Measurements from ENCODE around the gene P3R3URF.

The P3R3URF gene

DNA sequence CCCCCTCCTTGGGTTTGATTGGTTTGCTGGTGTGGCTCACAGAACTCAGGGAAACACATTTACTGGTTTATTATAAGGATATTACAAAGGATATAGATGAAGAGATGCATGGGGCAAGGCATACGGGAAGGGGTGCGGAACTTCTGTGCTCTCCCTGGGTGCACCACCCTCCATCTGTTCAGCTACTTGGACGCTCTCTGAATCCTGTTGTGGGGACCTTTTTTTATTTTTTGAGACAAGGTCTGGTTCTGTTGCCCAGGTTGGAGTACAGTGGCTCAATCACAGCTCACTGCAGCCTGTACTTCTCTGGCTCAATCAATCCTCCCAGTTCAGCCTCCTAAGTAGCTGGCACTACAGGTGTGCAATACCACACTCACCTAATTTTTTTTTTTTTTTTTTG, 34.3 kb upstream of the P3R3URF start:
- peaks cover 8% of the 10 kb centered on the region for H3K4me1 ChIP-seq (ENCODE audit: control insufficient read depth, insufficient read depth, low read length, poor library complexity, severe bottlenecking)
- WGBS, 2 experiments (ENCODE audit: insufficient coverage in 2 of 2): 100% methylated on average over 1 of the region's 3 CpGs; no CpG with 5 or more reads in 1 of the 2 experiments
- peaks cover 3% of the 10 kb centered on the region for H3K36me3 ChIP-seq (ENCODE audit: control insufficient read depth, insufficient read depth, low read length)
- H3K4me3 ChIP-seq (ENCODE audit: extremely low read depth, insufficient read depth, low read length, poor library complexity, severe bottlenecking): no peak overlapping the region
- no peak overlapping the region for H3K27ac ChIP-seq (ENCODE audit: low read depth, low read length, severe bottlenecking)
- no peaks in the 10 kb centered on the region for H3K9me3 ChIP-seq (ENCODE audit: control insufficient read depth, low read length)

DNA sequence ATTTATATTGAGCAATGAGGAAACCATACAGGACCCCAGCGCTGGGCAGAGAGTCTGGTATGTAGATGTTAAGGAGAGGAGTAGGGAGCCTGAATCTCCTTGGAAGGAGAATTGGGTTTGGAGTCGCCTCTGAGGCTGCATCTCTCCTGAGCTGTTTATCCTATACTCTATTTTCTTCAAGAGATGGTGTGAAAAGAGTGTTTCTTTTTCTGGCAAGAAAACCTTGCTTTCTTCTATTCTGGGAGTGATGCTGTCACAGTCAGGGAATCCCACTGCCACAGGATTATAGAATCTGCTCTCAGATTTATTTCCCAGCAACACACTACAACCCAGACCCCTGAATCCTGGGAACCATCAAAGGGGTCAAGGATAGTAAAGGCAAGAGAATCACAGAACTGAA, 30.1 kb upstream of the P3R3URF start:
- Histone ChIP-seq H3K36me3 (ENCODE audit: control insufficient read depth, insufficient read depth, low read length) (peaks cover 3% of the 10 kb centered on the region), H3K27ac (ENCODE audit: low read depth, low read length, severe bottlenecking) (no peak overlapping the region), H3K9me3 (ENCODE audit: control insufficient read depth, low read length) (no peaks in the 10 kb centered on the region), H3K4me1 (ENCODE audit: control insufficient read depth, insufficient read depth, low read length, poor library complexity, severe bottlenecking) (peaks cover 14% of the 10 kb centered on the region), H3K4me3 (ENCODE audit: extremely low read depth, insufficient read depth, low read length, poor library complexity, severe bottlenecking) (no peak overlapping the region)
- 100% methylated on average over 1 of the region's 2 CpGs; no CpG with 5 or more reads in 1 of the 2 experiments for WGBS, 2 experiments (ENCODE audit: insufficient coverage in 2 of 2)

DNA sequence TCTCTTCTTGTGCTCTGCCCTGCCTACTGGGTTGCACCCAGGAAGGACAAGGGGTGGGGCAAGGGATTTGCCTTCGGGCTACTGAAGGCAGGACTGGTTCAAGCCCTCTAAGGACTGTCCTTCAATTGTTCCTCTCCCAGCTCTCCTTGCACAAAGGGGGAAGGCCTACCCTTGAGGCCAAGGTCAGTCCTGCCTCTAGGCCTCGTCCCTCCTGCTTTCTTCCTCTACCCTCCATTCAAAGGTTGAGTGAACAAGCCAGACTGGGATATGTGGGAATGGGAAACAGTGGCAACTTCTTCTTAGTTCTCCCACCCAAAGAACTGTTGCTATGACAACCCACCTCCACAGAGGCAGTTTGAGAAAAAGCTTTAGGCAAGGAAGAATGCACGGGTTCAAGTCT, 29.5 kb upstream of the P3R3URF start:
- Histone ChIP-seq H3K27ac (ENCODE audit: low read depth, low read length, severe bottlenecking) (no peak overlapping the region), H3K4me3 (ENCODE audit: extremely low read depth, insufficient read depth, low read length, poor library complexity, severe bottlenecking) (no peak overlapping the region), H3K4me1 (ENCODE audit: control insufficient read depth, insufficient read depth, low read length, poor library complexity, severe bottlenecking) (peaks cover 13% of the 10 kb centered on the region), H3K36me3 (ENCODE audit: control insufficient read depth, insufficient read depth, low read length) (peaks cover 3% of the 10 kb centered on the region), H3K9me3 (ENCODE audit: control insufficient read depth, low read length) (no peaks in the 10 kb centered on the region)
- 89 to 100% methylated on average over 1 of the region's 3 CpGs for WGBS, 2 experiments (ENCODE audit: insufficient coverage in 2 of 2)

DNA sequence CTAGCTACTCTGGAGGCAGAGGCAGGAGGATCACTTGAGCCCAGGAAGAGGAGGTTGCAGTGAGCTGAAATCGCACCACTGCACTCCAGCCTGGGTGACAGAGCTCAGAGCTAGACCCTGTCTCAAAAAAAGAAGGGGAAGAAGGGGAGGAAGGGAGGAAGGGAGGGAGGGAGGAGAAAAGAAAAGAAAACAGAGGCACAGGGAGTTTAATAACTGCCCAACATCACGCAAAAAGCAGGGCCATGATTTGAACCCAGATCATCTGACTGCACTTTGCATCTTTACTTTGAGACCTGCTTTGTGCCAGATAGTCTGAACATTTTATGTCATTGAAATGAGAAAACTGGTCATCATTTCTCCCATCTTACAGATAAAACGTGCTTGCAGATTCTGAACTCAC, 28.9 kb upstream of the P3R3URF start:
- no peaks in the 10 kb centered on the region for H3K9me3 ChIP-seq (ENCODE audit: control insufficient read depth, low read length)
- WGBS, 2 experiments (ENCODE audit: insufficient coverage in 2 of 2): 90 to 100% methylated on average over 2 to 3 of the region's 3 CpGs

DNA sequence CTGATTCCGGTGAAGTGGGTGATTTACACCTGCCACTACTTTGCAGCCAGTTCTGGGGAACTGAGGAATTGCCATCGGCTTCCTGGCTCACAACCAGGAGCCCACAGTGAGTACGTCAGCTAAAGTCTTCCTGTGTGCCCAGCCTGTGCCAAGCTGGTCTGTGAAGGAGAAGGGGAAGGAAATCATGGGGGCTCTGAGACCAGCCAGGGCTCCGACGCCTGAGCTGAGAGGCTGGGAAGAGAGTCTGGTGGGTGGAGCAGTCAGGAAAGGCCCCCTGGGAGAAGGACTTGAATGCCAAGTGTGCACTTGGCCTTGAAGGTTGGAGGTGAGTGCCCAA, 28.1 kb upstream of the P3R3URF start:
- 71 to 86% methylated on average over 4 of the region's 5 CpGs for WGBS, 2 experiments (ENCODE audit: insufficient coverage in 2 of 2)
- H3K36me3 ChIP-seq (ENCODE audit: control insufficient read depth, insufficient read depth, low read length): peaks cover 3% of the 10 kb centered on the region
- no peaks in the 10 kb centered on the region for H3K9me3 ChIP-seq (ENCODE audit: control insufficient read depth, low read length)
- H3K27ac ChIP-seq (ENCODE audit: low read depth, low read length, severe bottlenecking): no peak overlapping the region
- H3K4me3 ChIP-seq (ENCODE audit: extremely low read depth, insufficient read depth, low read length, poor library complexity, severe bottlenecking): peak overlapping the region; percentile 80
- peaks cover 9% of the 10 kb centered on the region for H3K4me1 ChIP-seq (ENCODE audit: control insufficient read depth, insufficient read depth, low read length, poor library complexity, severe bottlenecking)

More for the DNA sequence above, 28.9 kb upstream of the P3R3URF start:
- Histone ChIP-seq H3K27ac (ENCODE audit: low read depth, low read length, severe bottlenecking) (no peak overlapping the region), H3K36me3 (ENCODE audit: control insufficient read depth, insufficient read depth, low read length) (peaks cover 3% of the 10 kb centered on the region), H3K4me1 (ENCODE audit: control insufficient read depth, insufficient read depth, low read length, poor library complexity, severe bottlenecking) (peaks cover 9% of the 10 kb centered on the region), H3K4me3 (ENCODE audit: extremely low read depth, insufficient read depth, low read length, poor library complexity, severe bottlenecking) (no peak overlapping the region)

DNA sequence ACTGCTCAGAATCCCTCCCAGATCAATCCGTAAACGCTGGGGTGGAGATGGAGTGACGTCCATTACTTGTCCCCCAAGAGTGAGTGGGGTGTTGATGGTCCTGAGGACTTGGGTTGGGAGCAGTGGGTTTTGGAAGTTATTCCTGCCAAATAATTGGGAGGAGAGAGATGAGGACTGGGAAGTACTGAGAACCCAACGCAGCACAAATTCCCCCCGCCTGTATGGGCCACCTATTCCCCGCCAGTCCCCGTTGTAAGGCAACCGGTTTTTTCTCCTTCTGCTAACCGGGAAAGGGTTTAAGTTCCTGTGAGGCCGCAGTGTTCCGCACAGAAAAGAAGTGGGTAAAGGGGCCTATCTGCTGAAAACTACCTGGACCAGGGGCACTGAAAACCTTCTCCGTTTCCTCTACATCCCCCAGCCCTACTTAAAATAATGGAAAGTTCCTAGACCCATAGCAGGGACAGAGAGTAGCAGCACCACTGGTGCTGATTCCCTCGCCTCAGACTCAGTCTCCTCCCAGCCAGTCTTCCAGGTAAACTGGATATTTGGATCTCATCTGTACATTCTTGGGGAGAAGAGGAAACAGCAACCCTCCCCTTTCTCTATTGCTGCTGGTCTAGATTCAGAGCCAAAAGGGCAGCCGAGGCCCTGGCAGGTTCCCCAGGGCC, 27.6 kb upstream of the P3R3URF start:
- Histone ChIP-seq H3K9me3 (ENCODE audit: control insufficient read depth, low read length) (no peaks in the 10 kb centered on the region), H3K4me3 (ENCODE audit: extremely low read depth, insufficient read depth, low read length, poor library complexity, severe bottlenecking) (peak overlapping the region; percentile 80), H3K36me3 (ENCODE audit: control insufficient read depth, insufficient read depth, low read length) (peaks cover 3% of the 10 kb centered on the region), H3K27ac (ENCODE audit: low read depth, low read length, severe bottlenecking) (no peak overlapping the region), H3K4me1 (ENCODE audit: control insufficient read depth, insufficient read depth, low read length, poor library complexity, severe bottlenecking) (peaks cover 12% of the 10 kb centered on the region)
- WGBS, 2 experiments (ENCODE audit: insufficient coverage in 2 of 2): 7 to 12% methylated on average over 7 of the region's 14 CpGs

DNA sequence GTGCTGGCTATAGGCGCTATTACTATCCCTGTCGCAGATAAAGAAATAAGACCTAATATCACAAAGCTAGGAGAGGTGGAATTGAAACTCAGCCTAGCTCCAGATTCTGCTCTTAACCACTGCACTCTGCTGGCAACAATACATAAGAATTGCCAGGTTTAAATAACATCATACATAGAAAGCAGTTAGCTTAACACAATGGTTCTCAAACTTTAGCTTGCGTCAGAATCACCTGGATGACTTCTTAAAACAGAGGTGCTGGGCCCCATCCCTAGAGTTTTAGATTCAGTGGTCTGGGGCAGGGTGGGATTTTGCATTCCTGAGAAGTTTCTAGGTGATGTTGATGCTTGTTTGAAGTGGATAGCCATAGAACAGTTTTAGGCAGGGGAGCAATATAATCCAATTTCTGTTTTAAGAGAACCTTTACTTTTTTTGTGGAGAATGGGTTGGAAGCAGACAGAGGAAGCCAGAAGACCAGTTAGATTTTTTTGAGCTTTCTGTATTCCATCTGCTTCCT, 23.0 kb upstream of the P3R3URF start:
- Histone ChIP-seq H3K4me1 (ENCODE audit: control insufficient read depth, insufficient read depth, low read length, poor library complexity, severe bottlenecking) (peaks cover 7% of the 10 kb centered on the region), H3K36me3 (ENCODE audit: control insufficient read depth, insufficient read depth, low read length) (peaks cover 16% of the 10 kb centered on the region), H3K4me3 (ENCODE audit: extremely low read depth, insufficient read depth, low read length, poor library complexity, severe bottlenecking) (peak overlapping the region; percentile 72), H3K9me3 (ENCODE audit: control insufficient read depth, low read length) (no peaks in the 10 kb centered on the region), H3K27ac (ENCODE audit: low read depth, low read length, severe bottlenecking) (no peak overlapping the region)
- 100% methylated on average over 1 of the region's 3 CpGs for WGBS, 2 experiments (ENCODE audit: insufficient coverage in 2 of 2)

DNA sequence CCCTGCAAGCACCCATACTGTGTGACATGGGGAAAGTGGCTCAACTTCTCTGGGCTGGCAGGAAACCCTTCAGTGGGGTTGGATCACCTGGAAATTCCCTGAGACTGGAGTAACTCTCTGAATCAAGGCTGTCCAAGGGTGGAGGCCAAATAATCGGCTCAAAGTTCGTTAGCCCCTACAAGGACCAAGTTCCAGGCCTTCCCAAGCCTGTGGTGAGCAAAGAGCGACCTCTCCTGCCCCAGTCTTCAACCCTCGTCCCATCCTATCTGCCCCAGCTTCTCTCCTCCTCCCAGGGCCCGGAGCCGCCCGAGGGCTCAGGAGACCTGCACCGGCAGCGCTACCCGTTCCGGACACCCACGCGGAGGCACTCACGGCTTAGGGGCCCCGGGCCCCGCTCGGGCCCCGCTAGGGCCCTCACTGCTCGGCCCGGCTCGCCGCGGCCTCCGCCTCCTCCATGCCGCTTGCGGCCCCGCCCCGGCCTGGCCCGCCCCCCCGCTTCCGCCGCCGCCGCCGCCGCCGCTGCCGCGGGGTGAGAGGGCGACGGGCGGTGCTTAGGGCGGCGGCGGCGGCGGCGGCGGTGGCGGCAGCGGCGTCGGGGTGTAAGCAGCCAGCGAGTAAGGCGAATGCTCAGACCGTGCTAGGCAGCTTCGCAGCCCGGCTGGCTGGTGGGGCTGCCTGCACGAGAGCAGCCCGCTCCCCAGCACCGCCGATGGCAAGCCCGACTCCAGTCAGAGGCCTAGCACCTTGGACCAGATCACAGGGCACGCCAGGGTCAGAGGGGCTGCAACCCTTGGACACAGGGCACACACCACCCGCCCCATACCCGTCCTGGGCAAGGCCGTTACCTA, 21.9 kb upstream of the P3R3URF start, which contains the start of gene POMGNT1:
Gene POMGNT1, minus strand, starts transcription at position 471 of the 848 bp plus-strand sequence. CDS start 613 bp downstream, outside the sequence.
- Histone ChIP-seq H3K4me1 (ENCODE audit: control insufficient read depth, insufficient read depth, low read length, poor library complexity, severe bottlenecking) (peaks cover 3% of the 10 kb centered on the region), H3K9me3 (ENCODE audit: control insufficient read depth, low read length) (no peaks in the 10 kb centered on the region), H3K27ac (ENCODE audit: low read depth, low read length, severe bottlenecking) (peak within 1 kb of the TSS; percentile 43), H3K4me3 (ENCODE audit: extremely low read depth, insufficient read depth, low read length, poor library complexity, severe bottlenecking) (peak within 1 kb of the TSS; percentile 72), H3K36me3 (ENCODE audit: control insufficient read depth, insufficient read depth, low read length) (peaks cover 24% of the 10 kb centered on the region)
- 1 to 4% methylated on average over 23 to 40 of the region's 67 CpGs for WGBS, 2 experiments (ENCODE audit: insufficient coverage in 2 of 2)

DNA sequence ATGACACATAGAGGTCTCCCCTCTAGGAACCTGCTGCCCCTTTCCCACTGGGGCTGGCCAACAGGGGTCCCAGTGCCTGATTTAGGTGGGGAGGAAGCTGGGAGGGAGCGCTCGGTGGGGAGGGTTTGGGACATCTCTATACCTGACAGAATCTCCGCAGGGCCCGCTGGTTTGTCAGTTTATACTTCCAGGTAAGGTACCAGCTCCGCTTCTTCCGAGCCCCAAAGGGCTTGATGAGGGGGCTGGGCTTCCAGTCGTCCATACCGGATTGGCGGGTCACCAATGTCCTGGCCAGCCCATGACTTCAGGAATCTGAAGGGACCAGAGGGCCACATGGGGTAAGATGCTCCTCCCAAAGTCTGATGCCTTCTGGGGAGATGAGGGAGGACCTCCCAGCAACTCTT, 21.3 kb upstream of the P3R3URF start:
- Histone ChIP-seq H3K4me1 (ENCODE audit: control insufficient read depth, insufficient read depth, low read length, poor library complexity, severe bottlenecking) (peaks cover 3% of the 10 kb centered on the region), H3K36me3 (ENCODE audit: control insufficient read depth, insufficient read depth, low read length) (peaks cover 30% of the 10 kb centered on the region), H3K4me3 (ENCODE audit: extremely low read depth, insufficient read depth, low read length, poor library complexity, severe bottlenecking) (peak overlapping the region; percentile 72), H3K27ac (ENCODE audit: low read depth, low read length, severe bottlenecking) (peak overlapping the region; percentile 23), H3K9me3 (ENCODE audit: control insufficient read depth, low read length) (no peaks in the 10 kb centered on the region)
- WGBS, 2 experiments (ENCODE audit: insufficient coverage in 2 of 2): 68 to 71% methylated on average over 7 to 9 of the region's 9 CpGs

DNA sequence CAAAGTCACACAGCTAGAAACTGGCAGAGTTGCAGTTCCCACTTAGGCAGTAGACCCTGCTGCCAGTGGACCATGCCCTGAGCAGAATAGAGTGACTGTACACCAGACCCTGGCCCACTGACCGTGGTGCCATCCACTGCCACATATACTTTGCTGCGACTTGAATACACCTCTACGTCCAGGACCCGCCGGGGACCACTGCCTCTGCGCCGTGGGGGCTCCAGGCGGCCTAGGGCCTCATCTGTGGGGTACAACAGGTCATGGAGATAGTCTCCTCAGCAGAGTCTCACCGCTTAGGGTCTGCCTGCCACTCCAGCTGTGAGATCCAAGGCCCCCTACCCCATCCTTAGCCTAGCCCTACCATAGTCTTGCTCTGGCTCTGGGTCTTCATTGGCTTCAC, 20.3 kb upstream of the P3R3URF start:
- no peaks in the 10 kb centered on the region for H3K9me3 ChIP-seq (ENCODE audit: control insufficient read depth, low read length)
- peaks cover 3% of the 10 kb centered on the region for H3K4me1 ChIP-seq (ENCODE audit: control insufficient read depth, insufficient read depth, low read length, poor library complexity, severe bottlenecking)
- WGBS, 2 experiments (ENCODE audit: insufficient coverage in 2 of 2): 98 to 99% methylated on average over 8 of the region's 9 CpGs
- H3K4me3 ChIP-seq (ENCODE audit: extremely low read depth, insufficient read depth, low read length, poor library complexity, severe bottlenecking): no peak overlapping the region
- peaks cover 34% of the 10 kb centered on the region for H3K36me3 ChIP-seq (ENCODE audit: control insufficient read depth, insufficient read depth, low read length)
- no peak overlapping the region for H3K27ac ChIP-seq (ENCODE audit: low read depth, low read length, severe bottlenecking)
